ENCODE measurements around the gene OPTN. TPM values are rescaled to one million over a fixed set of nuclear protein-coding genes. Genes with fewer than 3 reads are reported as not detected.
"Not testable (repeated sequence)": the region's sequence is repeated elsewhere in the genome, so short reads cannot be mapped to it uniquely, and the experiment has no call there.

Gene OPTN
- total and polyA plus RNA-seq, 10 of the 15 experiments (the other 5 are each of a cell fraction or from before 2014, with no cell fraction given) = 15.2 to 42.4 (median 25.5) TPM

DNA sequence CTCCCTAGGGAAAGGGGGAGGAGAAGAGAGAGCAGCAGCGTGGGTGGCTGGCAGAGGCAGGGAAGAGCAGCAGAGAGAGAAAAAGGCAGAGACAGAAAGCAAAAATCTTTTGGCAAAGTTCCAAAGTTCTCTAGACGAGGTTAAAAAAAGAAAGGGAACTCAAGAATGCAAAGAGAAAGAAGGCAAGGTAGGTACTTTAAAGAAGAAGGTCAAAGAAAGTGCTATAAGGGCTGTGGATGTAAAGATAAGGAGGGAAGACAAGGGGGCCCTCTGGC is 20.2 kb upstream of the OPTN start (continued):
- TF ChIP-seq TARDBP (IDR thresholded peaks at IDR 0.05; ENCODE audit: borderline replicate concordance) (no peak), SREBF1 (IDR thresholded peaks at IDR 0.05; ENCODE audit: low read length) (no peak), ZNF207 (IDR thresholded peaks at IDR 0.05; ENCODE audit: borderline replicate concordance) (no peak), LARP7 (IDR thresholded peaks at IDR 0.05) (no peak)

DNA sequence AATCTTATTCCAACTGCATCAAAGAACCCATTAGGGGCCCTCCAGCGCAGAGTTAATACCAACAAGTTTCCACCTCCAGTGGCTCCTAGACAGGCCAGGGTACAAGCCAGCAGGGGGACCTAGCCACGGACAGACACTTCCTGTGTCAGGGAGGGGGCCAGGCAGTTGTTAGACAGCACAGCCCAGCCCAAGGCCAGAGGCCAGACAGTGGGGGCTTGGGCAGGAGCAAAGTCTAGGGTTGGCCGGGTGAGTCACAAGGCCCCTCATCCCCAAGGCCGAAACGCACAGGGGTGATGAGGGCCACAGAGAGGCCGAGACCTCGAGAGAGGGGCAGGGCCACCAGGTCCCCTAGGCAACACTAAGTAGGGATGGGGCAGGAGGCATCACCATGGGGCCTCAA is 19.3 kb upstream of the OPTN start:
- H3K36me3 ChIP-seq (ENCODE audit: control insufficient read depth in 2 of 2, insufficient read depth in 2 of 2, low read length in 1 of 2) = no peaks in the 10 kb centered on the region
- no peaks in the 10 kb centered on the region for H3K79me2 ChIP-seq (ENCODE audit: control insufficient read depth, insufficient read depth, low read length)
- RAD21 ChIA-PET (ENCODE audit: unreplicated experiment) = no interaction called here
- H2AFZ ChIP-seq (ENCODE audit: control insufficient read depth, low read depth, low read length) = no peak overlapping the region
- no peaks in the 10 kb centered on the region for H4K20me1 ChIP-seq (ENCODE audit: control insufficient read depth, insufficient read depth)
- POLR2A ChIA-PET = no interaction called here
- TF ChIP-seq BACH1 (IDR thresholded peaks at IDR 0.05; ENCODE audit: borderline replicate concordance) = no peak
- H3K4me3 ChIP-seq = no peak overlapping the region
- H3K9ac ChIP-seq (ENCODE audit: control insufficient read depth, insufficient read depth, low read length) = no peak overlapping the region
- 44% methylated on average over 7 of the region's 7 CpGs for WGBS (ENCODE audit: insufficient coverage, insufficient replicate concordance, low lambda C conversion rate, missing lambda C conversion rate)
- CTCF ChIA-PET = no interaction called here
- no peak overlapping the region for H3K4me2 ChIP-seq (ENCODE audit: control insufficient read depth, insufficient read depth)
- no peak overlapping the region for H3K27ac ChIP-seq (ENCODE audit: control insufficient read depth, insufficient read depth)
- FAIRE-seq (no peak), ATAC-seq (no peak), DNase-seq (ENCODE audit: low read depth, low spot score) (no peak)
- in situ Hi-C loops (cut with MboI) = no loop called here
- intact Hi-C loops (cut with micrococcal nuclease; ENCODE audit: unreplicated experiment) = no loop called here
- peaks cover 4% of the 10 kb centered on the region; the same call in 2 of the 3 replicates for H3K9me3 ChIP-seq (replicated peaks; ENCODE audit: control insufficient read depth, insufficient read depth, low read length)
- no peaks in the 10 kb centered on the region for H3K4me1 ChIP-seq (ENCODE audit: control insufficient read depth, insufficient read depth, low read length)
- no TSS peak for BruUV-seq (replicated peaks)
- peaks cover 0 to under 1% of the 10 kb centered on the region in 2 experiments; a peak in 2 of 4 replicates for H3K27me3 ChIP-seq (replicated peaks in 1 of 2; ENCODE audit: control insufficient read depth in 2 of 2, insufficient read depth in 2 of 2, low read length in 1 of 2)
- SMC1A ChIA-PET (ENCODE audit: uncharacterized antibody, unreplicated experiment) = no interaction called here

DNA sequence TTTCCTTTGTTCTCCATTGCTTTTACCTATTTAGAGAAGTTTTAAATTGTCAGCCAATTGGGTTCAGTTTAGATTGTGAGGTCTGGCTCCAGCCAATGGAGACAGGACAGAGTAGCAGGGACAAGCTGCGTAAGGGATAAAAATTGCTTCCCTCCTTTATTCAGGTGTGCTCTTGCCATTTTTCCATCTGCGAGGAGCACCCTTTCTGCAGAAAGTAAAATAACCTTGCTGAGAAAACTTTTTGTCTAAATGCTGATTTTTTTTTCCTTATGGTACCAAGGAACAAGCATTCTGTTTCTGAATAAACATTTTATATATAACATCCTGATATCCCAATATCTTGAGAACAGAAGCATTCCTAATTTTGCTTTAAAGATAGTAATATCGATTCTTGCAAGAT is 16.3 kb upstream of the OPTN start:
- H3K4me2 ChIP-seq (ENCODE audit: control insufficient read depth, insufficient read depth); intact Hi-C loops (cut with micrococcal nuclease; ENCODE audit: unreplicated experiment); H3K4me3 ChIP-seq; H3K79me2 ChIP-seq (ENCODE audit: control insufficient read depth, insufficient read depth, low read length); DNase-seq (ENCODE audit: low read depth, low spot score); POLR2A ChIA-PET; H3K27me3 ChIP-seq (replicated peaks in 1 of 2; ENCODE audit: control insufficient read depth in 2 of 2, insufficient read depth in 2 of 2, low read length in 1 of 2); H3K36me3 ChIP-seq (ENCODE audit: control insufficient read depth in 2 of 2, insufficient read depth in 2 of 2, low read length in 1 of 2); SMC1A ChIA-PET (ENCODE audit: uncharacterized antibody, unreplicated experiment); BruUV-seq (replicated peaks); H2AFZ ChIP-seq (ENCODE audit: control insufficient read depth, low read depth, low read length); H3K27ac ChIP-seq (ENCODE audit: control insufficient read depth, insufficient read depth); H3K9me3 ChIP-seq (replicated peaks; ENCODE audit: control insufficient read depth, insufficient read depth, low read length); ATAC-seq; H3K4me1 ChIP-seq (ENCODE audit: control insufficient read depth, insufficient read depth, low read length); FAIRE-seq; H4K20me1 ChIP-seq (ENCODE audit: control insufficient read depth, insufficient read depth); in situ Hi-C loops (cut with MboI); H3K9ac ChIP-seq (ENCODE audit: control insufficient read depth, insufficient read depth, low read length): not testable (repeated sequence)
- ChIA-PET RAD21 (ENCODE audit: unreplicated experiment) (interaction anchor here (1.1 kb wide), 1 partner anchor 16 kb away, joined by 6 read pairs; the partner anchor contains the start of gene OPTN), CTCF (interaction anchor here (0.7 to 1.5 kb wide), 3 partner anchors 9 to 16 kb away, joined by 3 to 6 read pairs (median 4); partner anchors contain the start of gene OPTN)
- 64% methylated on average over 3 of the region's 3 CpGs for WGBS (ENCODE audit: insufficient coverage, insufficient replicate concordance, low lambda C conversion rate, missing lambda C conversion rate)
- TF ChIP-seq KLF5 (IDR thresholded peaks at IDR 0.05; ENCODE audit: partially characterized antibody) = peak; percentile 82
- TF ChIP-seq CBX5 (IDR thresholded peaks at IDR 0.05; ENCODE audit: low read depth) = peak; percentile 80; the same call in 1 of the 2 replicates
